Ishikawa (cell line): Measurements from ENCODE around the gene DSG2.

ENCODE experiments used
- CEBPB ChIP-seq: IDR thresholded peaks from 2 replicates; pipeline ENCODE4 v1.6.1; 2012
- CREB1 ChIP-seq: IDR thresholded peaks from 2 replicates; pipeline ENCODE4 v1.6.1; 2012; ENCODE audit warnings: low read depth
- EGR1 ChIP-seq: IDR thresholded peaks from 2 replicates; pipeline ENCODE4 v1.6.1; 2012
- EP300 ChIP-seq: IDR thresholded peaks from 2 replicates; pipeline ENCODE4 v1.6.1; 2012; ENCODE audit warnings: borderline replicate concordance
- FOXM1 ChIP-seq: IDR thresholded peaks from 2 replicates; pipeline ENCODE4 v1.6.1; 2012; ENCODE audit warnings: low read depth, borderline replicate concordance
- NFIC ChIP-seq: IDR thresholded peaks from 2 replicates; pipeline ENCODE4 v1.6.1; 2012
- RAD21 ChIP-seq: IDR thresholded peaks from 2 replicates; pipeline ENCODE4 v1.6.1; 2012; ENCODE audit warnings: low read depth
- TAF1 ChIP-seq: IDR thresholded peaks from 2 replicates; pipeline ENCODE4 v1.6.1; 2012; ENCODE audit warnings: low read depth, mild to moderate bottlenecking
- TCF12 ChIP-seq: IDR thresholded peaks from 2 replicates; pipeline ENCODE4 v1.6.1; 2012; ENCODE audit warnings: low read depth
- TEAD4 ChIP-seq: IDR thresholded peaks from 2 replicates; pipeline ENCODE4 v1.6.1; 2012
- YY1 ChIP-seq: IDR thresholded peaks from 2 replicates; pipeline ENCODE4 v1.6.1; 2012; ENCODE audit warnings: low read depth
- ZBTB7A ChIP-seq: IDR thresholded peaks from 2 replicates; pipeline ENCODE4 v1.6.1; 2012; ENCODE audit warnings: low read depth
- TF ChIP-seq, protein P1 (sequence below): IDR thresholded peaks from 2 replicates; pipeline ENCODE4 v1.6.1; 2012
- TF ChIP-seq, protein P2 (sequence below): IDR thresholded peaks from 2 replicates; pipeline ENCODE4 v1.6.1; 2012
- TF ChIP-seq, protein P3 (sequence below): IDR thresholded peaks from 2 replicates; pipeline ENCODE4 v1.6.1; 2012; ENCODE audit warnings: low read depth, mild to moderate bottlenecking

Gene DSG2

DNA sequence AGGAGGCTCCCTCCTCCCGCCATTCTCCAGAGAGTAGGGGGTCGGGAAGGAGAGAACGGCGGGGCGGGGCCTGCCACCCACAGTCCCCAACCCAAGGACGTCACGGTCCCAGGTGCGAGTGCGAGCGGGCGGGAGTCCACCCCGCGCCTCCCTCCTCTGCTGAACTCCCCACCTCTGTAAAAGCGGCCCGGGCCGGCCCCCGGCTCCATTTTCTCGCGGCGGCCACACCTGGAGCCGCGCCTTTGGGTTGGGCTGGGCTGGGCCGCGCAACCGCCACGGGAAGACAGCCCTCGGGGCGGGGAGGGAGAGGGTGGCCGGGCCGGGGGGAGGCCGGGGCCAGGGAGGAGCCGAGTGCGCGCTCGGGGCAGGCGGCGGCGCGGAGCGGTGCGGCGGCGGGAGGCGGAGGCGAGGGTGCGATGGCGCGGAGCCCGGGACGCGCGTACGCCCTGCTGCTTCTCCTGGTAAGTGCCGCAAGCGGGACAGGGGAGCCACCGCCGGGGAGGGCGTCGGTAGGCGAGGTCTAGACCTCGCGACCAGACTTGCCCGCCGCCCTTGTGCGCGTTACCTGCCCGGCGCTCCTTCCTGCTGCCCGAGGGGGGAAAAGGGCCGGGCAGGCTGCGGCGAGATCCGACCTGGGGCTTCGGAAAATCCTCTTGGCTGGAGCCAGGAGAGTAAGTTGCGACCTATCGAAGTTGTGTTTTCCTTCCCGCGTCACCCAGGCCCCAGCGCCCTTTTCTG, at the start of gene DSG2:
TSS of gene DSG2 (plus strand) at position 342 of the 738 bp plus-strand sequence. CDS start at position 417, 75 bp downstream.
- TF ChIP-seq, protein P1, sequence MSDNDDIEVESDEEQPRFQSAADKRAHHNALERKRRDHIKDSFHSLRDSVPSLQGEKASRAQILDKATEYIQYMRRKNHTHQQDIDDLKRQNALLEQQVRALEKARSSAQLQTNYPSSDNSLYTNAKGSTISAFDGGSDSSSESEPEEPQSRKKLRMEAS = peak; percentile 39
- TF ChIP-seq, protein P2, sequence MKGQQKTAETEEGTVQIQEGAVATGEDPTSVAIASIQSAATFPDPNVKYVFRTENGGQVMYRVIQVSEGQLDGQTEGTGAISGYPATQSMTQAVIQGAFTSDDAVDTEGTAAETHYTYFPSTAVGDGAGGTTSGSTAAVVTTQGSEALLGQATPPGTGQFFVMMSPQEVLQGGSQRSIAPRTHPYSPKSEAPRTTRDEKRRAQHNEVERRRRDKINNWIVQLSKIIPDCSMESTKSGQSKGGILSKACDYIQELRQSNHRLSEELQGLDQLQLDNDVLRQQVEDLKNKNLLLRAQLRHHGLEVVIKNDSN = no peak
- TF ChIP-seq TCF12 (0 out of 2 replicates have a peak, but pooled peaks have one; percentile 1), NFIC (no peak), ZBTB7A (0 out of 2 replicates have a peak, but pooled peaks have one; percentile 1), CEBPB (no peak), TAF1 (peak; percentile 60), EP300 (no peak), RAD21 (no peak), FOXM1 (no peak), EGR1 (no peak), CREB1 (no peak), YY1 (peak; percentile 63; the same call in 1 of the 2 replicates), TEAD4 (no peak)
- TF ChIP-seq, protein P3, sequence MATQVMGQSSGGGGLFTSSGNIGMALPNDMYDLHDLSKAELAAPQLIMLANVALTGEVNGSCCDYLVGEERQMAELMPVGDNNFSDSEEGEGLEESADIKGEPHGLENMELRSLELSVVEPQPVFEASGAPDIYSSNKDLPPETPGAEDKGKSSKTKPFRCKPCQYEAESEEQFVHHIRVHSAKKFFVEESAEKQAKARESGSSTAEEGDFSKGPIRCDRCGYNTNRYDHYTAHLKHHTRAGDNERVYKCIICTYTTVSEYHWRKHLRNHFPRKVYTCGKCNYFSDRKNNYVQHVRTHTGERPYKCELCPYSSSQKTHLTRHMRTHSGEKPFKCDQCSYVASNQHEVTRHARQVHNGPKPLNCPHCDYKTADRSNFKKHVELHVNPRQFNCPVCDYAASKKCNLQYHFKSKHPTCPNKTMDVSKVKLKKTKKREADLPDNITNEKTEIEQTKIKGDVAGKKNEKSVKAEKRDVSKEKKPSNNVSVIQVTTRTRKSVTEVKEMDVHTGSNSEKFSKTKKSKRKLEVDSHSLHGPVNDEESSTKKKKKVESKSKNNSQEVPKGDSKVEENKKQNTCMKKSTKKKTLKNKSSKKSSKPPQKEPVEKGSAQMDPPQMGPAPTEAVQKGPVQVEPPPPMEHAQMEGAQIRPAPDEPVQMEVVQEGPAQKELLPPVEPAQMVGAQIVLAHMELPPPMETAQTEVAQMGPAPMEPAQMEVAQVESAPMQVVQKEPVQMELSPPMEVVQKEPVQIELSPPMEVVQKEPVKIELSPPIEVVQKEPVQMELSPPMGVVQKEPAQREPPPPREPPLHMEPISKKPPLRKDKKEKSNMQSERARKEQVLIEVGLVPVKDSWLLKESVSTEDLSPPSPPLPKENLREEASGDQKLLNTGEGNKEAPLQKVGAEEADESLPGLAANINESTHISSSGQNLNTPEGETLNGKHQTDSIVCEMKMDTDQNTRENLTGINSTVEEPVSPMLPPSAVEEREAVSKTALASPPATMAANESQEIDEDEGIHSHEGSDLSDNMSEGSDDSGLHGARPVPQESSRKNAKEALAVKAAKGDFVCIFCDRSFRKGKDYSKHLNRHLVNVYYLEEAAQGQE = no peak

DNA sequence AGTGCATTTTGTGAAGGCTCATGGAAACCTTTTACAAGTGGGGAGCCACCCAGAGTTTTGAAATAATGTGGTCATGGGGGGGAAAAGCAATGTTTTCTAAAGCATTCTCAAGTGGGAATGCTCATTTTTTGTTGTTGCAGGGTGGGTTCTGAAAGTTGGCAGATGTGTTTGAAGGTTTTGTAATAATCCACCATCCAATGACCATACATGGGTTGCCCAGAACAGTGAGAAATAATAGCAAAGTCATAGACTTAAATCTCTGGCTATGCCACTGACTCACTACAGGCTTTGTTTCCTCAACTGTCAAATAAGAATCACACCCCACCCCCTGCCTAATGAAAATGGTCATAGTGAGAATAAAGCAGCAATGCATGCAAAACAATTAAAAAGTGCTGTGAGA, 47.6 kb upstream of the DSG2 start:
- TF ChIP-seq, protein P1 = no peak
- TF ChIP-seq EP300 = no peak
- no peak for TF ChIP-seq YY1
- TF ChIP-seq TAF1 = no peak
- no peak for TF ChIP-seq RAD21

DNA sequence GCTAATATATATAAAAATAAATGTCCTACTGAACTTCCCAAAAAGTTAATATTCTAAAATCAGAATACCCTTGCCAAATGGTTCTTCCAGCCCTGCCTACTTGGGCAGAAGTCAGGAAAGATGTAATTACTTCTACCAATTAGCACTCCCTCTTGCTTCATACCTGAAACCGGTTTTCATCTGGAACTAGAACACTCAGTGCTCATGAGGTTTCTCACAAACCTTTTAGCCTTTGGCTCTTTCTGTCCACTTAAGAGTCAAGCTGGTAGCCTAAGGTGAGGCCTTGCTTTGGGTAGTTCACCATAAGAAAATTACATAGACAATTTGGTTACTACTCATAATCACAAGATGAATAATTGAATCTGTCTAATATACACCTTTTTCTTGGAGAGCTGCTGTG, 46.4 kb upstream of the DSG2 start:
- TF ChIP-seq, protein P2 = no peak
- TF ChIP-seq TAF1 (no peak), FOXM1 (no peak), NFIC (no peak), TEAD4 (no peak), CEBPB (no peak)
- TF ChIP-seq, protein P3 = no peak

DNA sequence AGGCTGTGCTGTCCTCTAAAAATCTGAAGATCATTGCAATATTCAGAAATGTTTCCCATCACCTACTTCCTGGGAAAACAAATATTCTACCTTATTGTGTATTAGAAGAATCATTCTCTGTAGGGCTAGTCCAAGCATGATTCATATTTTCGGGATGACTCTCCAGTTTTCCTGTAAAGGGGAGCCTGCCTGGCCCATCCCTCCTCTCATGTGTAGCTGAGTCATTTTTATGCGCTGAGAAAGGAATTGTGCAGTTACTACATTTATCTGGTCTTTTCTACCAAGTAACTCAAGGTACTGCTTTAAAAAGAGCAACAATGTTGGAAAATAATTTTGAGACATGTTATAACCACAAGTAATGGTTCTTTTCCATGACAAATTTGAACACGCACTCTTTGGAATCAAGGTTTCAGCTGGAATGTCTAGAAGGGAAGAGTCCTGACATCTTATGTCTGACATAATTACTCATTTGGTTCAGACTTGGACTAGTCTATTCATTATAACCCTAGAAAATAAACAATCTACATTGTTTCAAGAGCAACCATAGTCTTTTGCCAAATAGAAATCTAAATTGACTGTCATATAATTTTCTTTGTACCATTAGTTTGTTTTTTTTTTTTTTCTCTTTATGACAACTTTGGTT, 43.8 kb upstream of the DSG2 start:
- TF ChIP-seq TCF12 = no peak
- no peak for TF ChIP-seq ZBTB7A
- TF ChIP-seq YY1 = no peak
- TF ChIP-seq EP300 = no peak
- no peak for TF ChIP-seq CEBPB
- no peak for TF ChIP-seq CREB1
- TF ChIP-seq, protein P1 = no peak
- TF ChIP-seq TEAD4 = no peak
- TF ChIP-seq, protein P3 = no peak
- TF ChIP-seq TAF1 = no peak
- no peak for TF ChIP-seq FOXM1
- TF ChIP-seq, protein P2 = no peak
- TF ChIP-seq NFIC = no peak
- no peak for TF ChIP-seq EGR1
- no peak for TF ChIP-seq RAD21
